Measurements from ENCODE around the gene ARHGAP27.
"Not testable (repeated sequence)": the region's sequence is repeated elsewhere in the genome, so short reads cannot be mapped to it uniquely, and the experiment has no call there.

ARHGAP27 gene

GRCh38 chr17:45441526-45442310 lies 9.0 kb upstream of the ARHGAP27 start:
- DNase-seq (ENCODE audit: low read depth in 2 of 2): no peak
- H3K4me3 ChIP-seq (replicated peaks in 1 of 2; ENCODE audit: low read depth in 2 of 2, low read length in 2 of 2): no peak overlapping the region
- no peak for TF ChIP-seq CTCF (IDR thresholded peaks at IDR 0.05; ENCODE audit: low read depth, low read length)

GRCh38 chr17:45440839-45441515 lies 8.3 kb upstream of the ARHGAP27 start:
- DNase-seq (ENCODE audit: low read depth in 2 of 2): not testable (repeated sequence)

GRCh38 chr17:45440161-45440778 lies 7.6 kb upstream of the ARHGAP27 start:
- peak in 1 of 2 donors; percentile 29 for DNase-seq (ENCODE audit: low read depth in 2 of 2)
- no peak for TF ChIP-seq CTCF (IDR thresholded peaks at IDR 0.05; ENCODE audit: low read depth, low read length)
- H3K4me3 ChIP-seq (replicated peaks in 1 of 2; ENCODE audit: low read depth in 2 of 2, low read length in 2 of 2): no peak overlapping the region

More at GRCh38 chr17:45440839-45441515, 8.3 kb upstream of the ARHGAP27 start:
- H3K4me3 ChIP-seq (replicated peaks in 1 of 2; ENCODE audit: low read depth in 2 of 2, low read length in 2 of 2): not testable (repeated sequence)

GRCh38 chr17:45438931-45439610 lies 6.4 kb upstream of the ARHGAP27 start:
- H3K4me3 ChIP-seq (replicated peaks in 1 of 2; ENCODE audit: low read depth in 2 of 2, low read length in 2 of 2): no peak overlapping the region
- TF ChIP-seq CTCF (IDR thresholded peaks at IDR 0.05; ENCODE audit: low read depth, low read length): no peak
- no peak for DNase-seq (ENCODE audit: low read depth in 2 of 2)

GRCh38 chr17:45437465-45438283 lies 5.0 kb upstream of the ARHGAP27 start:
- no peak for DNase-seq (ENCODE audit: low read depth in 2 of 2)
- H3K4me3 ChIP-seq (replicated peaks in 1 of 2; ENCODE audit: low read depth in 2 of 2, low read length in 2 of 2): no peak overlapping the region
- TF ChIP-seq CTCF (IDR thresholded peaks at IDR 0.05; ENCODE audit: low read depth, low read length): no peak

GRCh38 chr17:45436625-45437464 lies 4.2 kb upstream of the ARHGAP27 start:
- no peak overlapping the region for H3K4me3 ChIP-seq (replicated peaks in 1 of 2; ENCODE audit: low read depth in 2 of 2, low read length in 2 of 2)
- DNase-seq (ENCODE audit: low read depth in 2 of 2): no peak
- TF ChIP-seq CTCF (IDR thresholded peaks at IDR 0.05; ENCODE audit: low read depth, low read length): no peak
